GM19035 (cell line): Measurements from ENCODE around the gene NFIC.
"Not testable (repeated sequence)": the region's sequence is repeated elsewhere in the genome, so short reads cannot be mapped to it uniquely, and the experiment has no call there.

ENCODE experiments used
- ATAC-seq: cut with Tn5 transposase; IDR thresholded peaks from one replicate; pipeline ENCODE4 v1.9.1; 2021; ENCODE audit not compliant: unreplicated experiment

NFIC gene

GRCh38 chr19:3448616-3449334 is 82.4 kb downstream of the NFIC start:
- ATAC-seq: no peak

GRCh38 chr19:3450796-3451411 is 84.5 kb downstream of the NFIC start:
- ATAC-seq: no peak

- no peak for ATAC-seq
Measured at GRCh38 chr19:3451451-3451866, 85.1 kb downstream of the NFIC start.

DNA sequence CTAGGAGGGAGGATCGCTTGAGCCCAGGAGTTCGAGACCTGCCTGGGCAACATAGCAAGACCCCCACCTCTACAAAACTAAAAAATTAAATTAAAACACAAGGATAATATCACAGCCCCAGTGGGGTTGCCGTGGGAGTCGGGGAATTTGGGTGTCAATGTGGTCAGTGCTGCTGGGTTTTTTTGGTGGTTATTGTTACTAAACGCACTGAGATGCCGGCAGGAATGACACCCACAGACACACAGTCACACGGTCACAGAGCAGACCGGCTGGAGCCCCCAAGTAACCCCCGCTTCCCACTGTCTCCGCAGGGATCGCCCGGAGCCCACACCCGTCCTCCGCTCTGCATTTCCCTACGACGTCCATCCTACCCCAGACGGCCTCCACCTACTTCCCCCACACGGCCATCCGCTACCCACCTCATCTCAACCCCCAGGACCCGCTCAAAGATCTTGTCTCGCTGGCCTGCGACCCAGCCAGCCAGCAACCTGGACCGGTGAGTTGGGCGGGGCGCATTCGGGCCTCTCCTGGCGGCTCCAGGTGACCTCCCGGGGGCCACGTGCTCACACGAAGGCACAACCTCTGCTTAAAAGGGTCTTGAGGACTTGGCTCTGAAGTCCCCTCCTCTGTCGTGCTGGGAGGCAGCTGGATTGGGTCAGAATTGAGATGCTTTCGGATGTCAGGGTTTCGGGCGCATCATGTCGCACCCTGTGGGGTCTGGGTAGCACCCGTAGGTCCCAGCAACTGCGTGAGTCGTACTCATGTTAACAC is 86.0 kb downstream of the NFIC start:
- ATAC-seq: no peak

- not testable (repeated sequence) for ATAC-seq
Measured at GRCh38 chr19:3452942-3453214, 86.5 kb downstream of the NFIC start.

- ATAC-seq: no peak
Measured at GRCh38 chr19:3453840-3454239, 87.5 kb downstream of the NFIC start.

DNA sequence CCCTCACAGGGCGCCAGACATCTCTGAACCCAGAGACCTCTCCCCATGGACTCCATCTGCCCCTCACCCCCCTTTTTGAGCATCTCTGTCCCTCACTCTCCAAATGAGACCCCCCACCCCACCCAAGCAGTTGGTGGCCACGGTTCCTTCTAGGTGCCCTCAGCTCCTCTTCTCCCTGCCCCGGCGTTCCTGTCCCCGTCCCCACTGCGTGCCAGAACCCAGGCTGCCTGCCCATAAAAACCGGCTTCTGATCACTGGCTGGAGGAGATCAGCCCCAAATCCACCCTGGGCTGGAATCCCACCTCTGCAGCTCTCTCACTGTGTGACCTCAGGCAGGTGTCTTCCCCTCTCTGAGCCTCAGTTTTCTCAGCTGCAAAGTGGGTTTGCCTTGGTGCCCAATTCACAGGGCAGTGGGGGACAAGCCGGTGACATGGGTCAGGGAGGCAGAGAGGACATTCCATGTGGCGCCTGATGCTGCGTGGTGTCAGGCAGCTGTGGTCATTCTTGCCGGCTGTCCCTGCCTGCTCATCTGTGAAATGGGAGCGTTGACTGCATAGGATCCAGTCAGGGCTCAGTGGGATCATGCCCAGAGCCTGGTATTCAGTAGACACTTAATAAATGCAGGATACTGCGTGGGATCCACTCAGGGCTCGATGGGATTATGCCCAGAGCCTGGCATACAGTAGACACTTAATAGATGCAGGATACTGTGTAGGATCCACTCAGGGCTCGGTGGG is 88.4 kb downstream of the NFIC start:
- no peak for ATAC-seq

DNA sequence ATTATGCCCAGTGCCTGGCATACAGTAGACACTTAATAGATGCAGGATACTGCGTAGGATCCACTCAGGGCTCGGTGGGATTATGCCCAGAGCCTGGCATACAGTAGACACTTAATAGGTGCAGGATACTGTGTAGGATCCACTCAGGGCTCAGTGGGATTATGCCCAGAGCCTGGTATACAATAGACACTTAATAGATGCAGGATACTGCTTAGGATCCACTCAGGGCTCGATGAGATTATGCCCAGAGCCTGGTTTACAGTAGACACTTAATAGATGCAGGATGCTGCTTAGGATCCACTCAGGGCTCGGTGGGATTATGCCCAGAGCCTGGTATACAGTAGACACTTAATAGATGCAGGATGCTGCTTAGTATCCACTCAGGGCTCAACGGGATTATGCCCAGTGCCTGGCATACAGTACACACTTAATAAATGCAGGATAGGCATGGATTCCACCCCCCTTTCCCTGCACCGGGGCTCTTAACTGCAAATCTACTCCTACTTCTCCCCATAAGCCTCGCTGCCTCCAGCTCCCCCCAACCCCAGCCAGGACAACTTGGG is 89.1 kb downstream of the NFIC start:
- no peak for ATAC-seq

GRCh38 chr19:3455960-3456601 is 89.7 kb downstream of the NFIC start:
- no peak for ATAC-seq

DNA sequence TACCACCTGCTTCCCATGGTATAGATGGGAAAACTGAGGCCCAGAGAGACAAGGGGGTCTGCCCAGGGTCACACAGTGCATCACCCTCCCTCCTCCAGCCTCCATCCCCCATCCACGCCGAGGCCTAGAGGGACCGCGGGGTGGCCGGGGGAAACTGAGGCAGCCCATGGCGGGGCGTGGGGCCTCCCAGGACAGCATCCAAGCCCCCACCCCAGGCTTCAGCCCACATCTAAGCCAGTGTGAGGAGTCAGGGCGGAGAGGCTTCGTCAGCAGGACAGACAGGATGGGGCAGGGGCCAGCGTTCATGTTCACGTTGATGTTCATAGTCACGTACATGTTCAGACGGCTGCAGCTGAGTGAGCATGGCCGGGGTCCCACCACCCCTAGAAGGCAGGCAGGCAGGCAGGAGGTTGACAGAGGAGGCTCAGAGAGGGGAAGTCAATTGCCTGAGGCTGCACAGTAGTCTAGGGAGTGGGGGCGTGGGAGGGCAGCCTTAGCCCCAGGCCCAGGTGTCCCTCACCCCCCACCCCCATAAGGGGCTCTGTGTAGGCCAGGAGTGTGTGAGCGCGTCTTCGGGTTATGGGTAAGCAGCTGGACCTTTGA is 90.6 kb downstream of the NFIC start:
- no peak for ATAC-seq

DNA sequence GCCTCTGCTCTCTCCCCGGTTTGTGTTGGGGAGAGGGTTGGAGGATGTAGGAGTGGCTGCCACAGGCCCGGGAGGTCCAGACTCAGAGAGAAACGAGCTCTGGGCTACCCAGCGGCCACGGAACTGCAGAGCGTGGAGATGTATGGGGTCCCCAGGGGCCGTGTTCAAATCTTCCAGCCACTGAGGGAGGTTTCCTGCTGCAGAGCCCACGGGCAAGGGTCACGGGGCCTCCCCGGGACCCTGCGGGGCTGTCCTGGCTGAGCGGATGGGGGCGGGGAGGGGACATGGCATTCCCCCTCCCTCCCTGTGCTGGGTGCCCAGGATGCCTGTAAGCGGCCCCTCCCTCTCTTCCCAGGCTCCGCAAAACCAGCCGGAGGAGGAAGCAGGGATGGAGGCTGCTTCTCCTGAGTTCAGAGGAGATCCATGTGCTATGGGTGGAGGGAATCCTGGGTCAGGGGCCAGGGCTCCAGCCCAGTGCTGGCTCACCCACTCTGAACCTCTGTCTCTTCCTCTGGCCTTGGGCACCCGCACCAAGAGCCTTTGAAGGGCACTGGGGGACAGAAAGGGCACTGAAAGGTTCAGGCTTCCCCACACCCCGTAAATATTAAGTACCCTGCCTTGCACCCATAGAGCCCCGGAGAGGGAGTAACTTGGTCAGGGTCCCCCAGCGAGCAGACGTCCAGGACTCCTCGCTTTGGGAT is 91.3 kb downstream of the NFIC start:
- no peak for ATAC-seq

DNA sequence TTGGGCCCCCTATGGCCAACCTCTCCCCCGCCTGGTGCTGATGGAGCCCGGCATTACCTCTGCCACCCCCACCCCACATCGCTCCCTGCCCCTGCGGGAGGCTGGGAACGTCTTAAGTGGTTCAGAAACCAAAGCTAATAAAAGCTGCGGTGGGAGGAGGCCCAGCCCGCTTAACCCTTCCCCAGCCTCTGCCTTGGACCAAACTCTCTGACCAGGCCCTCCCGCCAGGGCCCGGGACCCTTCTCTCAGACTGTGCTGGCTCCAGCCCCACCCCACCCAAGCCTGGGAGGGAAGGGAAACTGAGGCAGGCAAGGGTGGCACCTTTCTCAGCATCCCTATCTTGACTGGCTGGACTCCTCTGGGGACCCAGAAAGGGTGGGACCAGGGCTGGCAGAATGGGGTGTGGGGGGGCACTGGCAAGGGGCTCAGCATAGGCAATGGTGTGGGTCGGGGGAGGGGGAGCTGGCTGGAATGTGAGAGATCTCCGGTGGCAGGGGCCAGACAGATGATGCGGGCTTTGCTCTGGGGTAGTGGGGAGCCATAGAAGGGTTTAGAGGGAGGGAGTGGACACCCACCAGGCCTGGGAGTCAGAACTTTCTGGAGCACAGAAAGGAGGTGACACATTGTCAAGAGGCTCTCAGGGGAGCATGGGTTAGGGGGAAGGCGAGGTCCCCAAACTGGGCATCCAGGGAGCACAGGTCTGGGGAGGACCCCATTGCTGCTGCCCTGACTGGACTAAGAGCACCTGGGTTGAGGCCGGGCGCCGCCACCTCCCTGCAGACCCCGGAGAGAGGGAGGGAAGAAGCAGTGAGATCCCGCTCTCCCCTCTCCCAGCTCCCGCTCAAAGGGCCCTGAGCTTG is 92.1 kb downstream of the NFIC start:
- ATAC-seq: no peak

DNA sequence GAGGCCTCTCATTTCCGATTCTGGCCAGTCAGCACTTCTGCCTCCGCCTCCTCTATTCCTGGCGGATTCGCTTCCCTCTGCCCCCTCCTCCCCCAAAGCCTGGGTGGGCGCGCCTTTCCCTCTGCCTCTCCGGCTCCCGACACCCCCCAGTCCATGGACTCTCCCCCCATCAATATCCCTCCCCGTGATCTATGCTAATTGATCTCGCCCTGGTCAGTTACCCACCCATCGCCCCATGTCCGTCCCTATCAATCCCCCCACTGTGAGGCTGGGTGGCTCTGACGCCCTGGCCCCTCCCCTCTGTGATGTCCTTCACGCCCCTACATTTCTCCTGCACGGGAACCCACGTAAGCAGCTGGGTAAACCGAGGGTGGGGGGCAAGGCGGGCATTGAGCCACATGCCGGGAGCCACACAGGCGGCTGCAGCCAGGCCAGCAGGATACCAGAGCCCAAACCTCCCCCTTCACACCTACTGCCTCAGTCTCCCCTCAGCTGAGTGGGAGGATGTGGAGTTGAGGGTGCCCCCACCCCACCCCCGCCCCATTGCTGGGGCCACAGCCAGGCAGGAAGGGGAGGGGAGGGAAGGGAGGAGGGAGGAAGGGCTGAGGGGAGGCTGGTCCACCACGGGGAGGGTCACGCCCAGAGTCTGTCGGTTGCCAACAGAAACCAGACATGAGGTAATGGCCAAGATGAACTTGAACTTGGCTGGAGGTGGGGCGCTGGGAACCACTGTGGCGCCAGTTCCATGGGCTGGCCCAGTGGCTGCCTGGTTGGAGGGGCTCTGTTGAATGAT is 92.9 kb downstream of the NFIC start:
- ATAC-seq: no peak

GRCh38 chr19:3459965-3460582 is 93.7 kb downstream of the NFIC start:
- ATAC-seq: no peak

GRCh38 chr19:3462991-3463713 is 96.8 kb downstream of the NFIC start:
- no peak for ATAC-seq

DNA sequence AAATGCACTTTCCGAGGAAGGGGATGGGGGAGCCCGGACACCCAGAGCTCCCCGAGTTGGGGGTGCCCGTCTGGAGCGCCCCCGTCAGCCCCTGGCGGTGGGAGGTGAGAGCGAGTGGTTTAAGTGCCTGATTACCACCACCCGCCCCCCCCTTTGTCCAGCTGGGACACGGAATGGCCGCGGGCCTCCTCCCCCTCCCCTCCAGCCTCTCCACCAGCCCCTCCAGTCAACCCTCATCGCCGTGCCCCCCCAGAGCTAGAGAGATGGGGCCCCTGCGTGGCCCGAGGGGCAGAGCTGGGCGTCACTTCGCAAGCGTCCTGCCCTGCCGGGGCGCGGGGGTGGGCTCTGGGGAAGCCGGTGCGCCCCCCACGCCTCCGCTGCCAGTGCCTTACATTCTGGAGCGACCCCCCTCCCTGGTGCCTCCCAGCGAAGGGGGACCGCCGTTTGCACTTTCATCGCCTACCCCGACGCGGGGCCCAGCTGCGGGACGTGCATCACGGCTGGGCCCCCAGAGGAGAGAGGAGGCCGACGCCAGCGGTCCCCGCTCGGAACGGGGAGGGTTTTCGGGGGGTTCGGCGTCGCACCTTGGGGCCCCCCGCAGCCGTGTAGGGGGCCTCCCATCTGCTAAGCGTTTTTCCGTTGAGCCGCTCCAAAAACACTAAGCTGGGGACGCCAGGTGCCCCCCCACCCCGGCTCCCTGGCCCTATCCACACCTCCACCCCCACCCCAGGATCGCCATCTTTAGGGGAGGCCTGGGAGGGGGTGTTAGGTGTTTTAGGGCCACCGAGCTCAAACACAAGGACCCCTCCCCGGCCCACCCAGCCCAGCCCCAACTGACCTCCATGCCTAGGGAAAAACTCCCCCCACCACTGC is 97.6 kb downstream of the NFIC start:
- no peak for ATAC-seq
